HG03520 (cell line): ENCODE data around the gene S100A10.

ENCODE experiments used
- ATAC-seq: cut with Tn5 transposase; IDR thresholded peaks from one replicate; pipeline ENCODE4 v1.9.1; 2021; ENCODE audit warnings: mild to moderate bottlenecking, moderate library complexity; ENCODE audit not compliant: unreplicated experiment

The S100A10 gene

GRCh38 chr1:151993734-151994496, at the start of gene S100A10:
Gene S100A10, minus strand, starts transcription at chr1:151993859. Its CDS starts 7,629 bp downstream, at chr1:151986230.
- no peak for ATAC-seq

GRCh38 chr1:152042030-152042429, 48.4 kb upstream of the S100A10 start:
- no peak for ATAC-seq

GRCh38 chr1:152039886-152040285, 46.2 kb upstream of the S100A10 start:
- no peak for ATAC-seq

- no peak for ATAC-seq
Measured at GRCh38 chr1:152039461-152039860, 45.8 kb upstream of the S100A10 start.

GRCh38 chr1:152038871-152039270, 45.2 kb upstream of the S100A10 start:
- ATAC-seq = no peak

- ATAC-seq = no peak
Measured at GRCh38 chr1:152036267-152037216, 42.9 kb upstream of the S100A10 start, which contains the start of gene S100A11. Gene S100A11, minus strand, starts transcription at chr1:152037004. Its CDS starts 89 bp downstream, at chr1:152036915.

GRCh38 chr1:152035539-152036266, 42.0 kb upstream of the S100A10 start:
- ATAC-seq = no peak

GRCh38 chr1:152034654-152035538, 41.2 kb upstream of the S100A10 start:
- no peak for ATAC-seq

GRCh38 chr1:152034324-152034653, 40.6 kb upstream of the S100A10 start:
- ATAC-seq = no peak

GRCh38 chr1:152029929-152030211, 36.2 kb upstream of the S100A10 start:
- no peak for ATAC-seq

- ATAC-seq = no peak
Measured at GRCh38 chr1:152029144-152029928, 35.7 kb upstream of the S100A10 start.

GRCh38 chr1:152026895-152027294, 33.2 kb upstream of the S100A10 start:
- no peak for ATAC-seq

- ATAC-seq = no peak
Measured at GRCh38 chr1:152024223-152024622, 30.6 kb upstream of the S100A10 start.

- no peak for ATAC-seq
Measured at GRCh38 chr1:152023221-152023620, 29.6 kb upstream of the S100A10 start.

GRCh38 chr1:152022474-152022873, 28.8 kb upstream of the S100A10 start:
- no peak for ATAC-seq

- no peak for ATAC-seq
Measured at GRCh38 chr1:152021569-152021968, 27.9 kb upstream of the S100A10 start.

- ATAC-seq = no peak
Measured at GRCh38 chr1:152020849-152021248, 27.2 kb upstream of the S100A10 start.

- no peak for ATAC-seq
Measured at GRCh38 chr1:152018537-152018936, 24.9 kb upstream of the S100A10 start.

- no peak for ATAC-seq
Measured at GRCh38 chr1:152015766-152016165, 22.1 kb upstream of the S100A10 start.

- no peak for ATAC-seq
Measured at GRCh38 chr1:152014943-152015342, 21.3 kb upstream of the S100A10 start.
